ENCODE measurements around the gene OR2F1.

The OR2F1 gene

GRCh38 chr7:143953421-143953820 lies 1.2 kb upstream of the OR2F1 start:
- no peak for DNase-seq (ENCODE audit: low read depth)
- no peak for TF ChIP-seq CTCF (IDR thresholded peaks at IDR 0.05; ENCODE audit: control insufficient read depth, insufficient read depth, low read depth, low read length, missing control alignments)
- H3K4me3 ChIP-seq (ENCODE audit: control insufficient read depth, low read depth, low read length): no peak overlapping the region

- no peak for DNase-seq (ENCODE audit: low read depth)
- TF ChIP-seq CTCF (IDR thresholded peaks at IDR 0.05; ENCODE audit: control insufficient read depth, insufficient read depth, low read depth, low read length, missing control alignments): no peak
- H3K4me3 ChIP-seq (ENCODE audit: control insufficient read depth, low read depth, low read length): no peak overlapping the region
Measured at GRCh38 chr7:143954135-143954534, 509 bp upstream of the OR2F1 start.

GRCh38 chr7:143958781-143959180 lies 4.1 kb downstream of the OR2F1 start:
- no peak for TF ChIP-seq CTCF (IDR thresholded peaks at IDR 0.05; ENCODE audit: control insufficient read depth, insufficient read depth, low read depth, low read length, missing control alignments)
- no peak for DNase-seq (ENCODE audit: low read depth)
- no peak overlapping the region for H3K4me3 ChIP-seq (ENCODE audit: control insufficient read depth, low read depth, low read length)

DNA sequence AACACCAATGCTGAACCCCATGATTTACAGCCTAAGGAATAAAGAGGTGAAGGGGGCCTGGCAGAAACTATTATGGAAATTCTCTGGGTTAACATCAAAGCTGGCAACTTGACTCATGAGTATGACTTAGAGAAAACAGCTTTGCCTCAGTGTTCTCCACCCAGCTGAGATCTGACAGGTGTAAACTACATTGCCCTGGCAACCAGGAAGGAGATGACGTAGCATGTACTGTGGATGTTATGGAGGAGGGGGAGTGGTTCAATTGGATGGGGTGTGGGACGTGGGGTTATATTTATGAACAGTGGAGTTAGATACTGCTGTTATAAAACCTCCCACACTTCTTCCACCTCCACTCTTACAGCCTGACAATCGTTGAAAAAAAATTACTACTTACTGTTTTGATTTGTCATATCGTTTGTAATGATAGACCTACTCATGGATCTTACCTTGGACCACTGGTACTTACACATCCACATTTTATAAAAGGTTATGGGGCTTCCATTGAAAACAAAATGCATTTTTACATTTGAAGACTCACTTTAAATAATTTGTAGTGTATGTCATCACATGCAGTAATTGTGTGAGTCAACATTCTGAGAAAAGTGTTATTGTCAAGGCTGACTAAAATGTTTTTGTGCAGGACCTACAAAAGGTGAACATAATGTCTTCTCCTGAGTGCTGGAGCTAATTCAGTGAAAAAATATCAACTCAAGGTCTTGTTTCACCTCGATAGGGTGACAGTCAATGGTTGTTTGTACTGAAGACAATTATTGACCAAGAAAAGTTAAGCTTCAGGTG lies 6.4 kb downstream of the OR2F1 start:
- no peak overlapping the region for H3K4me3 ChIP-seq (ENCODE audit: control insufficient read depth, low read depth, low read length)
- no peak for DNase-seq (ENCODE audit: low read depth)
- no peak for TF ChIP-seq CTCF (IDR thresholded peaks at IDR 0.05; ENCODE audit: control insufficient read depth, insufficient read depth, low read depth, low read length, missing control alignments)

DNA sequence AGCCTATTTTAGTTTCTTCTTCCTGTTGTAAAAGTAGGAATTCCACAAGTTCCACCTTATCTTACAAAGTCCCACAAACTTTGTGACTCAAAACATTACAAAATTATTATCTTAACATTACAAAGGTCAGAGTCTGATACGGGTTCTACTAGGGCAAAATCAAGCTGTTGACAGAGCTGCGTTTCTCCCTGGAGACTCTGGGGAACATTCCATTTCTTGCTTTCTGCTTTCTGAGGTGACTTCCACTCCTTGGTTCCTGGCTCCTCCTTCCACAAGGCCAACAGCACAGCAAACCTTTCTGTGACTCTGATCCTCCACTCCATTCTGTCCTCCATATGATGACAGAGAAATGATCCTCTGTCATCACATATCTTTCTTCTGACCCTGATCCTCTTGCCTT lies 10.6 kb downstream of the OR2F1 start:
- TF ChIP-seq CTCF (IDR thresholded peaks at IDR 0.05; ENCODE audit: control insufficient read depth, insufficient read depth, low read depth, low read length, missing control alignments): no peak
- DNase-seq (ENCODE audit: low read depth): no peak
- no peak overlapping the region for H3K4me3 ChIP-seq (ENCODE audit: control insufficient read depth, low read depth, low read length)

DNA sequence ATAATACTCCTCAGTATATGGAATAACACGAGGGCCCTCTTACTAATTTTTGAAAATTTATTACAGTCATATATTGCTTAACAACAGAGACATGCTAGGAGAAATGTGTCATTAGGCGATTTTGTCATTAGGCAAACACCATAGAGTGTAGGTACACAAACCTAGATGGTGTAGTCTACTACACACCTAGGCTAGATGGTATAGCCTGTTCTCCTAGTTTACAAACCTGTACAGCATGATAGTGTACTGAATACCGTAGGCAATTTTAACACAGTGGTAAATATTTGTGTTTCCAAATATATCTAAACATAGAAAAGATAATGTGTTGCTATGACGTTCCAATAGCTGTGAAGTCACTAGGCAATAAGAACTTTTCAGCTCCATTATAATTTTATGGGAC lies 12.8 kb downstream of the OR2F1 start:
- H3K4me3 ChIP-seq (ENCODE audit: control insufficient read depth, low read depth, low read length): no peak overlapping the region
- TF ChIP-seq CTCF (IDR thresholded peaks at IDR 0.05; ENCODE audit: control insufficient read depth, insufficient read depth, low read depth, low read length, missing control alignments): no peak
- DNase-seq (ENCODE audit: low read depth): no peak

Measured in AG09309 (cell line).